SKM-1 treated with dmso at 0.1 percent for 144 hours (cell line): ENCODE data around the gene NKD2.
"Not testable (repeated sequence)": the region's sequence is repeated elsewhere in the genome, so short reads cannot be mapped to it uniquely, and the experiment has no call there.

Source experiments
- DNase-seq: peaks from one replicate; lab custom pipeline; 2025; ENCODE audit not compliant: unreplicated experiment; lab: John Stamatoyannopoulos, UW

NKD2 gene

GRCh38 chr5:1008451-1009358 lies at the start of gene NKD2:
Gene NKD2 (plus strand): TSS chr5:1008802. CDS start chr5:1009058, 256 bp downstream.
- no peak for DNase-seq

GRCh38 chr5:959581-960531 lies 48.7 kb upstream of the NKD2 start:
- DNase-seq = no peak

GRCh38 chr5:960551-960950 lies 48.1 kb upstream of the NKD2 start:
- no peak for DNase-seq

GRCh38 chr5:961002-961710 lies 47.4 kb upstream of the NKD2 start:
- no peak for DNase-seq

DNA sequence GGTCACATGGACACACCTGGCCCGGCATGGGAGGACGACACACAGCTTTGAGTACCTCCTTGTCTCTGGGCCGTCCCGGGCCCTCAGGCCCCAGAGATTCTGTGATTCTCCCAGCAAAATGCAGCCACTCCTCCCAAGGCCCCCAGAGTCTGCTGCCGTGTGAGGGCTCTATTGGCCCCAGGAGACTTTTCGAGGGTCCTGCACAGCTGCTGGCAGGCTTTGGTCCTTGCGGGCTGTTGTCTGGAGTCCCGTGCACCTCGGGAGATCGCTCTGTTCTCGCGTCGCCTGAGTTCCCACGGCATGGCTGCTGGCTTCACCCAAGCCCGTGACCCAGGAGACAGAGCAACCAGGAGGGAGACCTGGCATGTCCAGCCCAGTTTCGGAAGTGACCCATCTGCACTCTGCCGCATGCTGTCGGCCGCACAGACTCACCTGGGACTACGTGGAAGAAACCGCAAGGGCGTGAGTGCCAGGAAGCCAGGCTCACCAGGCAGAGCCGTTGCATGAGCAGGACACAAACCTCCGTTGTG lies 46.8 kb upstream of the NKD2 start:
- DNase-seq = no peak

DNA sequence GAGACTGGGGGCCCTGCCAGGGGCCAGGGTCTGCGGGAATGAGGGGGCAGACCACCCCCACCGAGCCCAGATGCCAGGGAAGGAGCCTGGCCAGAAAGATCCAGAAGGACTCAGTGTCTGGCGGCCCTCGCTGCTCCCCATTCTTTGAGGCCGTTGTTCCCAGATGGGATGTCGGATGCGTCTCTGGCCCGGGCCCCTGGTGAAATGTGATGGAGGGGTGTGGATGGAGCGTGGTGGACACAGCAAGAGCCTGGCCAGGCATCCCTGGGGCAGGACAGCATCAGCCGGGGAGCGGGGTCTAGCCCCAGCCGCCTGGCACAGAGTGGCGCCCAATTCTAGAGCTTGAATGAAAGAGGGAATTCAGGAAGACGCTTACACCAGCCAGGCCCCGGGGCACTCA lies 46.2 kb upstream of the NKD2 start:
- DNase-seq = no peak

- DNase-seq = no peak
Observed at GRCh38 chr5:962801-963200, 45.8 kb upstream of the NKD2 start.

GRCh38 chr5:963310-963672 lies 45.3 kb upstream of the NKD2 start:
- no peak for DNase-seq

GRCh38 chr5:963673-964531 lies 44.7 kb upstream of the NKD2 start:
- no peak for DNase-seq

GRCh38 chr5:964821-965220 lies 43.8 kb upstream of the NKD2 start:
- no peak for DNase-seq

DNA sequence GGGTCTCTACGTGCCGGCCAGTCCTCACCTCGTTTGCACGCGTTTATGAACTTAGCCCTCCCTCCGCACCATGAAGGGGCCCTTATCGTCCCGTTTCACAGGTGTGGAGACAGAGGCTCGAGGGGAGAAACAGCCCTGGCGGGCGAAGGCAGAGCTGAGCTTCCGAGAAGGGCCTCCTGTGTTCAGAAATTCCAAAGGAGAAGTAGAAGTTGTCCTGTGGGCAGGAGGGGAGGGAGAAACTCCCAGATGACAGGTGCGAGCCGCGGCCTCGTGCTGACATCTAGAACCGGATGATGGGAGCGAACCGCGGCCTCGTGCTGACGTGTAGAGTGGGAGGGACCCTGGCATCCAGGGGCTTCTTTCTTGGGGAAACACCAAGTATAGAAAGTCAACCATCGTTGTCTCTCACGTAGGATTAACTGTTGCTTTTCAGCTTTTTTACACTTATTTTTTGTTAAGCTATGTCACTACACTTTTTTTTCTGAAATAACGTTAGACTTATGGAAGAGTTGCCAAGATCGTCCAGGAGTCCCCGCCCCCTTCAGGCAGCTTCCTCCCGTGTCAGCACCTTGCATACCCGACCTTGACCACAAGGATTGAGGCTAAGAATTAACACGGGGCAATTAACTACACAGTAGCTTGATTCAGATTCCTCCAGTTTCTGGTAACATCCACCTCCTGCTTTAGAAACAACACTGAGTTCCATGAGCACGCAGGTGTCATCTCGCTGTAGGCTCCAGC lies 42.8 kb upstream of the NKD2 start:
- DNase-seq = no peak

DNA sequence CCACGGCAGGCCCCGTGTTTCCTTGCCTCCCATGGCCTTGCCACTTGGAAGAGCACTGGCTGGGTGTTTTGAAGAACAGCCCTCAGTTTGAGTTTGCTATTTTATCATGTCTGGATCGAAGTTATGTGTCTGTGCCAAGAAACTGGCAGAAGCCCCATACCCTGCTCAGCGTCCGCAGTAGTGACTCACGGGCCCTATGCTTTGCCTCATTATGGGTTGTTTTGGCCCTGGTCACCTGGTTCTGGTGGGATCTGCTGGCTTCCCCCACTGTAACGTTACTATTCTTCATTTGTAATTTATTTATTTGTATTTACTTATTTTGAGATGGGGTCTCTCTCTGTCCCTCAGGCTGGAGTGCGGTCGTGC lies 42.3 kb upstream of the NKD2 start:
- no peak for DNase-seq

- no peak for DNase-seq
Observed at GRCh38 chr5:966941-967340, 41.7 kb upstream of the NKD2 start.

GRCh38 chr5:968881-969280 lies 39.7 kb upstream of the NKD2 start:
- DNase-seq = no peak

DNA sequence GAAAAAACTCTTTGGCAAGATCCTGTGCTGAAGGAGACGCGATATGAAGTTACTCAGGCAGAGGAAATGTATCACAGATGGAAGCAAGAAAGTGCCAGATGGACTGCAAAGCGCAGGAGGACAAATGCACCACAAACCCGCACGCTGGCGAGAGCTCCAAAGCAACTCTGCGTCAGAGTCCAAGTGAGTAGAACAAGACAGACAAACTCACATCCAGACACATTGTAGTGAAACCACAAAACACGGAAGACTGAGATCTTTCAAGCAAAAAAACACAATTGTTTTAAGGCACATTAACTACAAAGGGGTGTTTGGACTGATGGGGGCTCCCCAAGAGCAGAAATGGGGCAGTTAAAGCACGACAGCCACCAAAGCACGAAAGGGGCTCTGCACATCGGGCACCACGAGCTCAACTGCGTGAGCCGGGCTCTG lies 39.2 kb upstream of the NKD2 start:
- no peak for DNase-seq

- not testable (repeated sequence) for DNase-seq
Observed at GRCh38 chr5:972575-972974, 36.0 kb upstream of the NKD2 start.

DNA sequence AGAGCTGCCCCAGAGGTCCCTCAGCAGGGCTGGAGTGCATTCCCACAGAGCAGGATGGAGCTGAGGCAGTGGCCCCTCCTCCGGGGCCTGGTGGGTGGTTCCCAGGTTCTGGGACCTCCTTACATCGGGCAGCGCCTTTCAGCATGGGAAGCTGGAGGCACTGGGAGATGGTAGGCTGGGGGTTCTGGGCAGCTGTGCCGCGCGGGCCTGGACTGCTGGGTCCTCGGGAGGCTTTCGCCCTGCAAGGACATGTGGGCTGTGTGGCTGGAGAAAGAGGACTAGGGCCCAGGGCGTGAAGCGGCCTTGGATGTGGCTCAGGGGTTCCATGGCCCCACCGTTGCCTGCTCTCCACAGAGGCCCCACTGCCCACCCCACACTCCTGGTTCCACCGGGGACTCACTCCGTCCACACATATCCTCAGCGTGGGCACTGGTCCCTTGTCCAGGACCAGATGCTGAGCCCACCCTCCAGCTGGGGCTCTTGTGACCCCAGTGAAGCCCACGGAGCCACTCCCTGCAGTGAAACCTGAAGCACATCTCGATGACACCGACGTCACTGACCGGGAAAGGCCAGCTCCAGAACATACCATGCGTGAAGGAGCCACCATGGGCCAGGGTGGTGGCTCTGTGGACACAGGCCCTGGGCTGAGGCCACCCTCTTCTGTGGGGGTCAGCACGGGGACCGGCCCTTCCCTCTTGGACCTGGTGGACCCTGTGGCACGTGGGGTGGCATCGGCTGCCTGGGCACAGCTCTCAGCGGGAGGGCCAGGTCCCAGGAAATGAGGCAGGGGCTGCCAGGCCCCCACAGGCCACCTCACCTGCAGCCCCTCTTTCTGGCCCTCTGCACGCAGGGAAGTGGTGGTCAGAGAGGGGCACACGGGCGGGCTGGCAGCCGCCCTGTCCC lies 31.5 kb upstream of the NKD2 start:
- no peak for DNase-seq

GRCh38 chr5:978054-978453 lies 30.5 kb upstream of the NKD2 start:
- DNase-seq = no peak
